HepG2 (cell line): ENCODE measurements around the gene TAGLN2. TPM values are rescaled to one million over a fixed set of nuclear protein-coding genes. Genes with fewer than 3 reads are reported as not detected.

Source experiments
- KAT2B ChIP-seq: fragments of 150-350 bp; IDR thresholded peaks from 2 replicates; pipeline ENCODE4 v1.6.1; 2014; ENCODE audit warnings: low read depth, low read length, borderline replicate concordance
- NFKBIZ ChIP-seq: IDR thresholded peaks from 2 replicates; pipeline ENCODE4 v1.6.1; 2018; ENCODE audit warnings: missing genetic modification reagents, missing compliant biosample characterization
- ZNF331 ChIP-seq: sonication (generic); formaldehyde crosslinking; IDR thresholded peaks from 2 replicates; pipeline ENCODE4 v1.4.0; 2020; ENCODE audit warnings: missing genetic modification reagents
- polyA plus RNA-seq, 8 experiments: library from polyadenylated mRNA; depleted of rRNA in 3 of 8; stranded (reverse) in 7 of 8; unstranded in 1 of 8; fragments of >200 nt; fragmentation: Illumina TruSeq in 4 of 8; extraction: Trizol in 4 of 8; gene quantifications; 2 replicates each; pipeline versions ENCODE4 v1.2.1 to v1.2.3, GENCODE V29; 2011 to 2016; ENCODE audit warnings: low read depth in 4 of 8, missing spikeins in 1 of 8, mixed read lengths in 1 of 8; ENCODE audit not compliant: insufficient read depth in 1 of 8
- total RNA-seq, 5 experiments: library from RNA; depleted of rRNA; stranded (reverse); fragments of >200 nt; fragmentation: Illumina TruSeq; extraction: Trizol; gene quantifications; 2 replicates each; pipeline ENCODE4 v1.2.3, GENCODE V29; 2016; ENCODE audit warnings: low read depth in 1 of 5
- TF ChIP-seq, protein P1 (sequence below): sonication (generic); formaldehyde crosslinking; IDR thresholded peaks from 2 replicates; pipeline ENCODE4 v1.4.0; 2020; ENCODE audit warnings: missing genetic modification reagents, borderline replicate concordance
- TF ChIP-seq, protein P2 (sequence below), 2 experiments: fragments of 450-650 bp in 1 of 2; sonication (generic) in 1 of 2; formaldehyde crosslinking in 1 of 2; IDR thresholded peaks; 2 replicates each; pipeline versions ENCODE4 v1.6.1 to v1.8.0; 2016 to 2022; ENCODE audit warnings: antibody characterized with exemption in 1 of 2, mild to moderate bottlenecking in 1 of 2, missing genetic modification reagents in 1 of 2

The TAGLN2 gene
- total and polyA plus RNA-seq, 2 of the 13 experiments (the other 11 are each of a cell fraction or from before 2014, with no cell fraction given), result 6.7 to 17.2 TPM

DNA sequence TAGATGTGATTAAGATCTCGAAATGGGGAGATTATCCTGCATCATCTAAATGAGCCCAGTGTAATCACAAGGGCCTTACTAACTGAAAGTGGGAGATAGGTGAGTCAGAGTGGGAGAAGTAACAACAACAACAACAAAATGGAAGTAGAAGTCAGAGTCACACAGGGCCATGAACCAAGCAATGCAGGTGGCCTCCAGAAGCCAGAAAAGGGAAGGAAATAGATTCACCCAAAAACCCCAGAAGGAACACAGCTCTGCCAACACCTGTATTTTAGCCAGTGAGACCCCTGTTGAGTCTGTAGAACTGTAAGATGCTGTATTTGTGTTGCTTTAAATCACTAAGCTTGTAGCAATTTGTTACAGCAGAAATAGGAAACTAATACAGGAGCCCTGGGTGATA lies 4.1 kb downstream of the TAGLN2 start (continued):
- TF ChIP-seq, protein P1, sequence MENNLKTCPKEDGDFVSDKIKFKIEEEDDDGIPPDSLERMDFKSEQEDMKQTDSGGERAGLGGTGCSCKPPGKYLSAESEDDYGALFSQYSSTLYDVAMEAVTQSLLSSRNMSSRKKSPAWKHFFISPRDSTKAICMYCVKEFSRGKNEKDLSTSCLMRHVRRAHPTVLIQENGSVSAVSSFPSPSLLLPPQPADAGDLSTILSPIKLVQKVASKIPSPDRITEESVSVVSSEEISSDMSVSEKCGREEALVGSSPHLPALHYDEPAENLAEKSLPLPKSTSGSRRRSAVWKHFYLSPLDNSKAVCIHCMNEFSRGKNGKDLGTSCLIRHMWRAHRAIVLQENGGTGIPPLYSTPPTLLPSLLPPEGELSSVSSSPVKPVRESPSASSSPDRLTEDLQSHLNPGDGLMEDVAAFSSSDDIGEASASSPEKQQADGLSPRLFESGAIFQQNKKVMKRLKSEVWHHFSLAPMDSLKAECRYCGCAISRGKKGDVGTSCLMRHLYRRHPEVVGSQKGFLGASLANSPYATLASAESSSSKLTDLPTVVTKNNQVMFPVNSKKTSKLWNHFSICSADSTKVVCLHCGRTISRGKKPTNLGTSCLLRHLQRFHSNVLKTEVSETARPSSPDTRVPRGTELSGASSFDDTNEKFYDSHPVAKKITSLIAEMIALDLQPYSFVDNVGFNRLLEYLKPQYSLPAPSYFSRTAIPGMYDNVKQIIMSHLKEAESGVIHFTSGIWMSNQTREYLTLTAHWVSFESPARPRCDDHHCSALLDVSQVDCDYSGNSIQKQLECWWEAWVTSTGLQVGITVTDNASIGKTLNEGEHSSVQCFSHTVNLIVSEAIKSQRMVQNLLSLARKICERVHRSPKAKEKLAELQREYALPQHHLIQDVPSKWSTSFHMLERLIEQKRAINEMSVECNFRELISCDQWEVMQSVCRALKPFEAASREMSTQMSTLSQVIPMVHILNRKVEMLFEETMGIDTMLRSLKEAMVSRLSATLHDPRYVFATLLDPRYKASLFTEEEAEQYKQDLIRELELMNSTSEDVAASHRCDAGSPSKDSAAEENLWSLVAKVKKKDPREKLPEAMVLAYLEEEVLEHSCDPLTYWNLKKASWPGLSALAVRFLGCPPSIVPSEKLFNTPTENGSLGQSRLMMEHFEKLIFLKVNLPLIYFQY (CRISPR knock-in tag), result no peak
- TF ChIP-seq KAT2B, result no peak
- no peak for TF ChIP-seq ZNF331
- no peak for TF ChIP-seq NFKBIZ (CRISPR knock-in tag)
- TF ChIP-seq, protein P2, sequence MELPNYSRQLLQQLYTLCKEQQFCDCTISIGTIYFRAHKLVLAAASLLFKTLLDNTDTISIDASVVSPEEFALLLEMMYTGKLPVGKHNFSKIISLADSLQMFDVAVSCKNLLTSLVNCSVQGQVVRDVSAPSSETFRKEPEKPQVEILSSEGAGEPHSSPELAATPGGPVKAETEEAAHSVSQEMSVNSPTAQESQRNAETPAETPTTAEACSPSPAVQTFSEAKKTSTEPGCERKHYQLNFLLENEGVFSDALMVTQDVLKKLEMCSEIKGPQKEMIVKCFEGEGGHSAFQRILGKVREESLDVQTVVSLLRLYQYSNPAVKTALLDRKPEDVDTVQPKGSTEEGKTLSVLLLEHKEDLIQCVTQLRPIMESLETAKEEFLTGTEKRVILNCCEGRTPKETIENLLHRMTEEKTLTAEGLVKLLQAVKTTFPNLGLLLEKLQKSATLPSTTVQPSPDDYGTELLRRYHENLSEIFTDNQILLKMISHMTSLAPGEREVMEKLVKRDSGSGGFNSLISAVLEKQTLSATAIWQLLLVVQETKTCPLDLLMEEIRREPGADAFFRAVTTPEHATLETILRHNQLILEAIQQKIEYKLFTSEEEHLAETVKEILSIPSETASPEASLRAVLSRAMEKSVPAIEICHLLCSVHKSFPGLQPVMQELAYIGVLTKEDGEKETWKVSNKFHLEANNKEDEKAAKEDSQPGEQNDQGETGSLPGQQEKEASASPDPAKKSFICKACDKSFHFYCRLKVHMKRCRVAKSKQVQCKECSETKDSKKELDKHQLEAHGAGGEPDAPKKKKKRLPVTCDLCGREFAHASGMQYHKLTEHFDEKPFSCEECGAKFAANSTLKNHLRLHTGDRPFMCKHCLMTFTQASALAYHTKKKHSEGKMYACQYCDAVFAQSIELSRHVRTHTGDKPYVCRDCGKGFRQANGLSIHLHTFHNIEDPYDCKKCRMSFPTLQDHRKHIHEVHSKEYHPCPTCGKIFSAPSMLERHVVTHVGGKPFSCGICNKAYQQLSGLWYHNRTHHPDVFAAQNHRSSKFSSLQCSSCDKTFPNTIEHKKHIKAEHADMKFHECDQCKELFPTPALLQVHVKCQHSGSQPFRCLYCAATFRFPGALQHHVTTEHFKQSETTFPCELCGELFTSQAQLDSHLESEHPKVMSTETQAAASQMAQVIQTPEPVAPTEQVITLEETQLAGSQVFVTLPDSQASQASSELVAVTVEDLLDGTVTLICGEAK (IDR thresholded peaks at IDR 0.05), result no peak
- TF ChIP-seq, protein P2 (CRISPR knock-in tag; IDR thresholded peaks at IDR 0.05), result no peak
